ENCODE data around the gene PACRG. TPM values are rescaled to one million over a fixed set of nuclear protein-coding genes. Genes with fewer than 3 reads are reported as not detected.

Gene PACRG
- total and polyA plus RNA-seq, 3 donors from 2014 or later, result 54.0 to 84.6 (median 81.7) TPM

GRCh38 chr6:162960679-162961457 lies 233.1 kb downstream of the PACRG start:
- no peaks in the 10 kb centered on the region for H3K36me3 ChIP-seq (ENCODE audit: low read depth, missing control alignments)
- no peak for DNase-seq

DNA sequence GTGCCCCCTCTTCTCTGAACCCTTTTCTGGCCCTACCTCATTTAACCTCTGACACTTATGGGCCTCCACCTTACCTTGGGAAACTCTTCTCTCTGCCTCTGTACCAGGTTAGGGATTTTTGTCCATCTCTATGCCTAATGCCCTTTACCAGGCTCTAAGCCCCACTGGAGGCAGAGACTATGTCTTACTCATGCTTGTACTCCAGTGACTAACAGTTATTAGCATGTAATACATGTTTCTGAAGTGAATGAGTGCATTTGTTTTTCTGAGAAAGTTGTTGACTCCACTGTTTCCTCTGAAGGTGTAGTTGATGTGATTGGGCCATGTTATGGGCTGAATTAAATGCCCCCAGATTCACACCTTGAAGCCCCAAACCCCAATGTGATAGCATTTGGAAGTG lies 234.3 kb downstream of the PACRG start:
- H3K27me3 ChIP-seq, result no peaks in the 10 kb centered on the region
- no peaks in the 10 kb centered on the region for H3K9me3 ChIP-seq
- no peaks in the 10 kb centered on the region for H3K4me1 ChIP-seq
- H3K36me3 ChIP-seq (ENCODE audit: low read depth, missing control alignments), result no peaks in the 10 kb centered on the region
- H3K27ac ChIP-seq, result no peak overlapping the region
- no peak overlapping the region for H3K4me3 ChIP-seq
- no peak for TF ChIP-seq POLR2A (IDR thresholded peaks at IDR 0.05)
- TF ChIP-seq CTCF (IDR thresholded peaks at IDR 0.05), result no peak
- intact Hi-C loops (cut with DNase I; ENCODE audit: low total_unique reads), result no loop called here
- DNase-seq, result no peak

More at GRCh38 chr6:162960679-162961457, 233.1 kb downstream of the PACRG start:
- Histone ChIP-seq H3K4me3 (no peak overlapping the region), H3K4me1 (no peaks in the 10 kb centered on the region), H3K27ac (no peak overlapping the region), H3K27me3 (no peaks in the 10 kb centered on the region), H3K9me3 (no peaks in the 10 kb centered on the region)
- TF ChIP-seq CTCF (IDR thresholded peaks at IDR 0.05) (no peak), POLR2A (IDR thresholded peaks at IDR 0.05) (no peak)
- 82 to 96% methylated on average over 3 of the region's 3 CpGs for WGBS, 2 donors
- intact Hi-C loops (cut with DNase I; ENCODE audit: low total_unique reads), result no loop called here

DNA sequence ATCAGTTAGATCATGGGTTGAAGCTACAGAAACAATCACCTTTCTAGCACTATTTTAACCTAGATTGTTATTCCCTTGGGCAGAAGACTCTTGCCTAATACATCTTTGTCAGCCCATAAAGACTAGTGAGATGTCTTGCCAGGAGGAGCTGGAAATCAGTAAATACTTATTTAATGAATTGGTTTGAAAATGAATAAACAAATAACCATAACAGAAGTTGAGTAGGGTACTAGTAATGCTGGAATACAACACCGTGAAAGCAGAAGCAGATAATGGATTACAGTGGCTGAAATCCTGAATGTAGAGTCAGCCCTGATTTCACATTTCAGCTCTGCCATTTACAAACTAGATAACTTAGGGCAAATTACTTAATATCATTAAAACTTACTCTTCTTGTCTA lies 236.1 kb downstream of the PACRG start:
- TF ChIP-seq POLR2A (IDR thresholded peaks at IDR 0.05), result no peak
- no peak for TF ChIP-seq CTCF (IDR thresholded peaks at IDR 0.05)
- Histone ChIP-seq H3K4me1 (no peaks in the 10 kb centered on the region), H3K27me3 (no peaks in the 10 kb centered on the region), H3K36me3 (ENCODE audit: low read depth, missing control alignments) (no peaks in the 10 kb centered on the region), H3K27ac (no peak overlapping the region), H3K4me3 (no peak overlapping the region), H3K9me3 (no peaks in the 10 kb centered on the region)
- intact Hi-C loops (cut with DNase I; ENCODE audit: low total_unique reads), result no loop called here
- WGBS, 2 donors, result 71 to 91% methylated on average over 1 of the region's 1 CpG
- no peak for DNase-seq

GRCh38 chr6:162964488-162965140 lies 236.8 kb downstream of the PACRG start:
- intact Hi-C loops (cut with DNase I; ENCODE audit: low total_unique reads), result no loop called here
- TF ChIP-seq POLR2A (IDR thresholded peaks at IDR 0.05), result no peak
- no peak for TF ChIP-seq CTCF (IDR thresholded peaks at IDR 0.05)
- no peaks in the 10 kb centered on the region for H3K36me3 ChIP-seq (ENCODE audit: low read depth, missing control alignments)
- H3K27me3 ChIP-seq, result no peaks in the 10 kb centered on the region
- no peak overlapping the region for H3K27ac ChIP-seq
- H3K9me3 ChIP-seq, result no peaks in the 10 kb centered on the region
- 44 to 58% methylated on average over 6 of the region's 6 CpGs for WGBS, 2 donors
- DNase-seq, result peak; percentile 49
- no peak overlapping the region for H3K4me3 ChIP-seq
- H3K4me1 ChIP-seq, result no peaks in the 10 kb centered on the region

Data from testis (tissue), 3 donors.